Stimulated activated CD4-positive, alpha-beta T cell treated with anti-CD3 and anti-CD28 coated beads, Interleukin-1b, Interleukin-23, amount 100 ng/mL, for 48 hours (primary cell): ENCODE measurements around the gene STRN.
"Not testable (repeated sequence)": the region's sequence is repeated elsewhere in the genome, so short reads cannot be mapped to it uniquely, and the experiment has no call there.

ENCODE experiments used
- DNase-seq: peaks from one replicate; pipeline ENCODE4 v3.0.0-alpha.2; 2020

STRN gene

GRCh38 chr2:36906277-36906676 is 60.1 kb downstream of the STRN start:
- DNase-seq: no peak

DNA sequence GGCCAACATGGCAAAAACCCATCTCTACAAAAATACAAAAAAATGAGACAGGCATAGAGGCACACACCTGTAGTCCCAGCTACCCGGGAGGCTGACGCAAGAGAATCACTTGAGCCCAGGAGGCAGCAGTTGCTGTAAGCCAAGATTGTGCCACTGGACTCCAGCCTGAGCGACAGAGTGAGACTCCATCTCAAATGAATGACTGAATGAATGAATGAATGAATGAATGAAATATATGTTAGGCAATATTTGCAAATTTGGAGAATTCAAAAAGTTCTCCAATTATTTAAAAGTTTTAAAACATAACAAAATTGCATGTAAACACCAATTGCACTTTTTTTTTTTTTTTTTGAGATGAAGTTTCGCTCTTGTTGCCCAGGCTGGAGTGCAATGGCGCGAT is 61.7 kb downstream of the STRN start:
- no peak for DNase-seq

DNA sequence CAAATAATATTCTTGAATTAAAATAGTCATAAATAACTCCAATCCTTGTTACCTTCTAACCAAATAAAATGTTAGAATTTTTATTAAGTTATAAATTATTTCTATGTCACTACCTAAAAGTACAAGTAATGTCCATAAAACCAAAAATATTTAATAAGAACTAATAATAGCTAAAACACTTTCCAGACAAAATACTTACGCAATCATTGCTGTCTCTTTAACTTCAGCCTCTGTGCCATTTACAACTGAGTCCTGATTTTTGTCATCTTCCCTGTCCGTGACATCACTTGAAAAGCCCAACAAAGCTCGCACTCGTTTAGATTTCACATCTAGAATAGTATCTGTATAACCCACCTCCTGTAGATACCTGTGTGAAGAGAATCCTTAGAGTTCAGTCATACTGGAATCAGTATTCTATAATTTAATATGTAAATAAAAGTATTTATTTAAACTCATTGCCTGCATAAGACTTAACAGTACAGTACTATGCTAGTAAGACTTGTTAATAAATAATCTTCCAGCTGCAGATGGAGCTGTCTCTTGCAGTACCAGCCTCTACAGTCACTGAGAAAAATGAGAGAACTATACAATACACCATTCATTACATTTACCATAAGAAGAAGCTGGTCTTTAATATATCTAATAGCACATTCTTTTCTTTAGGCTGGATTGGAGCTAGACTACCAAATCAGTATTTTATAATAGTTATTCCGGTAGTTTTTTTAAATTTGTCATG is 63.8 kb downstream of the STRN start:
- DNase-seq: no peak

GRCh38 chr2:36892805-36893204 is 73.5 kb downstream of the STRN start:
- DNase-seq: no peak

GRCh38 chr2:36889795-36890194 is 76.5 kb downstream of the STRN start:
- DNase-seq: peak; percentile 9

DNA sequence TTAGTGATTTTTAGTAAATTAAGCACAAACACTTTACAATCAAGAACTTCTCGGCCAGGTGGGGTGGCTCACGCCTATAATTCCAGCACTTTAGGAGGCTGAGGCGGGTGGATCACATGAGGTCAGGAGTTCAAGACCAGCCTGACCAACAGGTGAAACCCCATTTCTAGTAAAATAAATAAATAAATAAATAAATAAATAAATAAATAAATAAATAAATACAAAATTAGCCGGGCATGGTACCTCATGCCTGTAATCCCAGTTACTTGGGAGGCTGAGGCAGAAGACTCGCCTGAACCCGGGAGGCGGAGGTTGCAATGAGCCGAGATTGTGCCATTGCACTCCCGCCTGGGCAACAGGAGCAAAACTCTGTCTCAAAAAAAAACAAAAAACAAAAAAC is 79.2 kb downstream of the STRN start:
- not testable (repeated sequence) for DNase-seq

DNA sequence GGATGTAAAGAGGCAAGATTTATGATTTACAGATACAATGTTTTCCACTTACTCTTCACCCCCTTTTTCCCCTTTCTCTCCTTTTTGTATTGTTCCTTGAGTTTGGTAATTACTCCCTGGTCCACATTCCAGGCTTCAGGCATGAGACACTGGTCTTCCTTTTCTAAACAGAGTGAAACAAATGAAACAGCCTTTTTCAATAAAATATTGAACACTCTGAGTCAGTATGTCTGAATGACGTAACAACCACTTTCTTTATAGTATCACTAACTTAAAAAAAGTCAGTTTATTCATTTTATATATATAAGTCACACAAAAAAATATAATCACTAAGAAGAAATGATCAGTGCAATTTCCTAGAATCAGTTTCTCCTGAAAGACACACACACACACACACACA is 79.7 kb downstream of the STRN start:
- DNase-seq: no peak

DNA sequence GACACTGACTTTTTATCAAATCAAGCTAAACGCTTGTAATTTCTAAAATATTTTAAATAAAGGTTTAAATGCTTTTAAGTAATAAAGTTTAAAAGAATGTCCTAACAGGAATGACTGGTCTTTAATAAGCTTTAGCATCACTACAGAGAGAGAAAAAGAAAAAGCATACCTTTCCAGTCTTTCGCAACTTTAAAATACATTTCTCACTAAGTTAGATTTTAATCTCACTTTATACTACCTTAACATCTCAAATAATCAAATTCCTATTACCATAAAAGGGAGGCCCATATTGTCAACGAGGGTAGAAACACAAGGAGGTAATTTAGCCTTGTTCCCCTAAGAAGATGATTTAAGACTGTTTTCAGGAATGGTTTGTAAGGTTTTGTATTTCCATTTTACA is 80.7 kb downstream of the STRN start:
- no peak for DNase-seq

GRCh38 chr2:36882532-36882931 is 83.8 kb downstream of the STRN start:
- DNase-seq: no peak

DNA sequence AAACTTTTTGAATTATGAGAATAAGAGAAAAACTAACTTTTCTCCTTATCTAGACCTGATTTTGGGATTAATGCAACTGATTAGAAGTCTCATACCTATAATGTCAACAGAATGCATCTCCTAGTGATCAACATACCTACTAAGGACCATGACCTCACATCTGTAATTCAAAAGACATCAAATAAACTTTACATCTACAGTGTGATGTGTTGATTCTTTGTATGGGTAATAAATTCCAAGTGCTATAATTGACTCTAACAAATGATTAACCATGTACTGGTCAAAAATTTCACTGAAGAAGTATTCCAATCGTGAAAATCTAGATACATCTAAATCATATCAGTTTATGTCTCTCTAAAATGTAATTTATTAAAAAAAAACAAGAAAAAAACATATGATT is 84.5 kb downstream of the STRN start:
- DNase-seq: no peak

DNA sequence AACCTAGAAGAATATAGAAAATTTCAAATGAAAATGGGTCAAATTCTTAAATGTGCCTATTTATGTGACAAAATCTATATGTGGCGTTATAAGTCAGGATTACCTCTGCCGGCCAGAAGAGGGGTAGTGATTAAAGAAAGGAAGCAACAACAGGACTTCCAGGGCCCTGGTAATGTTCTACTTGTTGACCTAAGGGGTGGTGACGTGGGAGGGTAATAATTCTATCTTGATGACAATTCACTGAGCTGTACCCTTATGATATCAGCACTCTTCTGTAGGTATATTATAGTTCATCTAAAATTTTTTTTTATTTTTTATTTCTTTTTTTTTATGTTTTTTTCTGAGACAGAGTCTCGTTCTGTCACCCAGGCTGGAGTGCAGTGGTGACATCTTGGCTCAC is 87.9 kb downstream of the STRN start:
- no peak for DNase-seq

DNA sequence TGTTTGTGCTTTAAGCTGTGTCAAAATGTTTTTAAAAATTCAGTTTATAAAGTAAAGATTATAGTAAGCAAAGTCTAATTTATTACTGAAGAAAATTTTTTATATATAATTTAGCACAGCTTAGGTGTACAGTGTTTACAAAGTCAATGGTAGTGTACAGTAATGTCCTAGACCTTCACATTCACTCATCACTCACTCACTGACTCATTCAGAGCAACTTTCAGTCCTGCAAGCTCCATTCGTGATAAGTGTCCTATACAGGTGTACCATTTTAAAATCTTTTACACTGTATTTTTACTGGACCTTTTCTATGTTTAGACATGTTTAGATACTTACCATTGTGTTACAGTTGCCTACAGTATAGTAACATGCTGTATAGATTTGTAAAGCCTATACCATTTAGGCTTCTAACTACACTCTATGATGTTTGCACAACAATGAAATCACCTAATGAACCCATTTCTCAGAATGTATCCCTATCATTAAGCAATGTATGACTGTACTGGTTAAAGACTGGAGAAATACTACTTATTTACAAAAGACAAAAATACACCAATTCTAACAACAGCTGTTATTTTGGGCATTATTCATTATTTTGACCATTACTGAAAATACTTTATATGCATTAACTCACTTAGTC is 95.1 kb downstream of the STRN start:
- DNase-seq: no peak

DNA sequence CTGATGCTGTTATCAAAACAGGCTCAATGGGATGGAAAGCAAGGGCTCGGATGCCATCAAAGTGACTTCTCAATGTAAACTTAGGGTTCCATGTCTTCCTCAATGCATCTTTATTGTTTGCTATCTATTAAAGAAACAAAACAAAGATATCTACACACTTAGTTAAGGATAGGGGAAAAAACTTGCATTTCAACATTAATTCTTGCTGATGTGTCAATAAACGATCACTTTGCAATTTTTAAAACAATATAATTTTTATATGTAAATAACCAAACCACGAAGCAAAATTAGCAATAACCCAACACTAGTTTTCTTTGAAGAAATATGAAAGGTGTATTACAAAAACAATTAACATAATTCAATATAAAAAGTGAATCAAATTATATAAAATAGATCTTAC is 96.7 kb downstream of the STRN start:
- DNase-seq: no peak

DNA sequence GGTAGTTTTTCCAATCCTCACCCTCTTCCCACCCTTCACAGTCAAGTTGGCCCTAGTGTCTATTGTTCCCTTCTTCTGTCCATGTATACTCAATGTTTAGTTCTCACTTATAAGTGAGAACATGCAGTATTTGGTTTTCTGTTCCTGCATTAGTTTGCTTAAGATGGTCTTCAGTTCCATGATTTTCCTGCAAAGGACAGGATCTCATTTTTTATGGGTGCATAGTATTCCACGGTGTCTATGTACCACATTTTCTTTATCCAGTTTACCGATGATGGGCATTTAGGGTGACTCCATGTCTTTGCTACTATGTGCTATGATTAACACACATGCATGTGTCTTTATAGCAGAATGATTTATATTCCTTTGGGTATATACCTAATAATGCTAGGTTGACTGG is 104.4 kb downstream of the STRN start:
- no peak for DNase-seq

- no peak for DNase-seq
Observed at GRCh38 chr2:36859366-36859792, 107.0 kb downstream of the STRN start.

GRCh38 chr2:36858551-36859365 is 107.6 kb downstream of the STRN start:
- DNase-seq: no peak

DNA sequence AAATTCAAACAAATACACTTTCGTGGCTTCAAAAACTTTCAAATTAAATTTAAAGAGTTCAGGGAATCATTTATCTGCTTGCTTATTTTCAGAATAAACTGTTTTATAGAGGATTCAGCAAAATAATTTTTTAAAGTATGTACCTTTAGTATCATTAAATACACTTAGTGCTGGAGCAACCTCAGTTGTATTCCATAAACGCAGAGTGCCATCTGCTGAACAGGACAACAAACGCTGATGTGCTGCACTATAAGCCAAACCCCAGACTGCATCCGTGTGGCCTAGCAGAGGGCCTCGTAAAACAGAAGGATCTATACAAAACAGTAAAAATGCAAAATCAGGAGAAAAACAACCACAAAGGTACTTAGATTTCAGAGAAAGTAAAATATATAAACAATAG is 108.6 kb downstream of the STRN start:
- no peak for DNase-seq

- no peak for DNase-seq
Observed at GRCh38 chr2:36855429-36855828, 110.9 kb downstream of the STRN start.

- no peak for DNase-seq
Observed at GRCh38 chr2:36854241-36854640, 112.1 kb downstream of the STRN start.

GRCh38 chr2:36849265-36849664 is 117.1 kb downstream of the STRN start:
- DNase-seq: no peak

DNA sequence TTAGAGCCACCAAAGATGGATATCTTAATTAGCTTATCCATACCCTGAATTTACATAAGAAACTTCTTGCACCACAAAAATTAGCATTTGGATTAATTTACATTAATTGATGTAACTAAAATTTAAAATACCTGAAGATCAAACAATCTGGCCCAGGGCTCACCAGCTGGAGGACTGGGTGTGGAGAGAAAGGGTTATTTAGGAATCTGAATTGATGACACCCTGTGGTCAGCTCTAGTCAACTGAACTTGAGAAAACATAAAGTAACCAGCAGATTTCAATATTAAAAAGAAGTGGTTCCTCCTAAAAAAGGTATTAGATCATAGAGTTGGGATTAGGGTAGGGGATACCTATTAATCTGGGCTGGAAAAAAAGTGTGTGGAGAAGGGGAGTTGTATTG is 122.5 kb downstream of the STRN start:
- no peak for DNase-seq

DNA sequence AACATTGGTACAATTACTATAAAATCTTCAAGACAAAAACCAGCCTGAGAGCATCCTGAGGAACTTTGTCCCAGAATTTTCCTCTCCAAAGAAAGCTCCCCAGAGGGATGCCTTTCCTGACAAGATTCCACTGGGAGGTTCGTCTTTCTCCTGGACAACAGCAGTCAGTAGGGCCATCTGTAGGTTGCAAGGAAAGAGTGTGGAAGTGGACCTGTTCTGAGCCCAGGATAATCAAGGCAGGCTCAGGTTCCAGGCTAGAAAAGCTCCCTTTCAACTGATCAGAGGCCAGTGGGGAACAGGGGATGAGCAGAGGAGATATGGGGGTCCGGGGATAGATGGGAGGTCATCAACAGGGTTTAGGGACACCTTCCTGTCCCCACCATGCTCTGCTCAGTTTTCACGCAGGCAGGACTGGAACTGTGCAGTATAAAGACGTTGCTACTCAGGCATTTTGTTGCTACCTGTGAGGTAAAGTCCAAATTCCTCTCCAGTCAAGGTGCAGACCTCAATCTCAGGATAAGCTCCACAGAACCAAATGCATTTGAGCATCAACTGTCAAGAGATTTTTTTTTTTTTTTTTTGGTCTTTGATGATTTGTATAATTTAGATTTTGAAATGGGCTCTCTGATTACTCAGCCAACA is 126.2 kb downstream of the STRN start:
- no peak for DNase-seq

DNA sequence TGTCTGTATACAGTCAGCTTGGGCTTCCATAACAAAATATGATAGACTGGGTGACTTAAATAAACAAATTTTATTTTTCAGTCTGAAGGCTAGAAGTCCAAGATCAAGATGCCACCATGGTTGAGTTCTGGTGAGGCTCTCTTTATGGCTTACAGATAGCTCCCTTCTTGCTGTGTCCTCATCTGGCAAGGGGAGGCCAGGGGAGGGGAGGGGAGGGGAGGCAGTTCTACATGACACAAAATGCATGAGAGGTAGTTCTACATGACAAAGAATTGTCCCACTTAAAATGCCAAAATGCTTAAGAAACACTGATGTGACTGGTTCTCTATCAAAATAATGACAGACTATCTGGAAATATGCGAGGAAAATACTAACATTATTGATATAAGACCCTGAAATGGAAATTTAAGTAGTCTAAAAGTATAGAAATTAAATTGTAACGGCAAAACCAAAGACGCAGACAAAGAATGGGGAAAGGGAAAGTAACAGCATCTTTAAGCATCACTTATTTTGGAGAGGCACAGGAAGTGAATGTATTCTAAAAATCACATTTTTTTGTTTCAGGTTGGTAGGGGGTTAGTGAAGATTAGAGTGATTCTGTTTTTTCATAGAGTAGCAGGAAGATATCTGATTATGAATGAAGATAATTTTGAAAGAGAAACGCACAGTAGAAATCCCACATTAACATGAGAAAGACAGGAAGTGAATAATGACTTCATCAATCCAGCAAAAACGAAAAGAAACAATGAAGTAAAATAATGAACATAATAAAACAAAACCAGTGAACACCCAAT is 131.4 kb downstream of the STRN start:
- DNase-seq: no peak
